DOHH2 (cell line): ENCODE measurements around the gene GJD3.
"Not testable (repeated sequence)": the region's sequence is repeated elsewhere in the genome, so short reads cannot be mapped to it uniquely, and the experiment has no call there.

Source experiments
- CTCF ChIP-seq: fragments of 200-600 bp; sonication (generic); IDR thresholded peaks from one replicate; pipeline ENCODE4 v1.5.1; 2014; ENCODE audit warnings: antibody characterized with exemption, mild to moderate bottlenecking, low read depth, low read length; ENCODE audit not compliant: poor library complexity, severe bottlenecking
- EZH2phosphoT487 ChIP-seq: fragments of 200-600 bp; sonication (generic); IDR thresholded peaks from 2 replicates; pipeline ENCODE4 v1.6.1; 2017; ENCODE audit warnings: borderline replicate concordance, mild to moderate bottlenecking, antibody characterized with exemption, low read length, moderate library complexity, mixed read lengths

GRCh38 chr17:40386555-40386954 lies 22.0 kb upstream of the GJD3 start:
- TF ChIP-seq CTCF, EZH2phosphoT487: not testable (repeated sequence)
